Ovary (tissue), 9 donors: ENCODE measurements around the gene RPTOR. TPM values are rescaled to one million over a fixed set of nuclear protein-coding genes. Genes with fewer than 3 reads are reported as not detected.

Experiments
- DNase-seq, 5 donors: peaks; one replicate each; pipeline ENCODE4 v3.0.0-alpha.2; 2019 to 2020
- H3K27ac ChIP-seq, 2 donors: fragments of 200-600 bp; one replicate each; pipeline versions ENCODE4 v1.5.1 to v1.8.0; 2019 to 2022
- H3K27me3 ChIP-seq: fragments of 200-600 bp; one replicate; pipeline ENCODE4 v1.8.0; 2022
- H3K36me3 ChIP-seq: fragments of 200-600 bp; sonication (generic); one replicate; pipeline ENCODE4 v1.5.1; 2019
- H3K4me1 ChIP-seq: one replicate; pipeline ENCODE4 v1.8.1; 2013; ENCODE audit warnings: mild to moderate bottlenecking, moderate library complexity; ENCODE audit not compliant: insufficient read depth
- H3K4me3 ChIP-seq: fragments of 200-600 bp; sonication (generic); one replicate; pipeline ENCODE4 v1.5.1; 2017
- H3K9me3 ChIP-seq, 2 donors: fragments of 200-600 bp in 1 of 2; sonication (generic) in 1 of 2; one replicate each; pipeline versions ENCODE4 v1.5.1 to v1.8.1; 2013 to 2019; ENCODE audit warnings: mild to moderate bottlenecking in 1 of 2, moderate library complexity in 1 of 2
- CTCF ChIP-seq, 3 donors: fragments of 450-650 bp in 2 of 3; fragments of 200-600 bp in 1 of 3; IDR thresholded peaks; one replicate each; pipeline versions ENCODE4 v1.5.1 to v1.8.0; 2016 to 2022; ENCODE audit warnings: antibody characterized with exemption in 3 of 3, mild to moderate bottlenecking in 1 of 3
- EP300 ChIP-seq: sonication (generic); formaldehyde crosslinking; IDR thresholded peaks from one replicate; pipeline ENCODE4 v1.6.1; 2017; ENCODE audit warnings: antibody characterized with exemption
- POLR2A ChIP-seq: fragments of 450-650 bp; IDR thresholded peaks from one replicate; pipeline ENCODE4 v1.6.1; 2017; ENCODE audit warnings: antibody characterized with exemption, mild to moderate bottlenecking, moderate library complexity
- WGBS, 3 donors: extraction: QIAGEN DNeasy Blood & Tissue Kit in 1 of 3; methylation state at CpG; one replicate each; pipeline versions ENCODE4 v1.1.5 to v1.1.7; 2013 to 2017; 5-methylcytosine and 5-hydroxymethylcytosine counted together
- intact Hi-C, 4 donors: fragments of 100-400 bp; cut with DNase I; formaldehyde crosslinking; loops; one replicate each; pipeline versions ENCODE4 v1.11.0 to v1.15.1; 2022 to 2023
- polyA plus RNA-seq, 2 donors: library from polyadenylated mRNA; stranded (reverse); fragments of 200-250 nt in 1 of 2; fragments of 350-450 nt in 1 of 2; fragmentation: Illumina TruSeq in 1 of 2; extraction: RNeasy Lipid Tissue Mini Kit (QIAGEN cat#74804) in 1 of 2; gene quantifications; one replicate each; pipeline ENCODE4 v1.2.3, GENCODE V29; 2013 to 2014
- total RNA-seq, 7 donors: library from RNA; depleted of rRNA in 2 of 7; stranded (reverse); fragments of >200 nt in 2 of 7; fragmentation: NEBNext Ultra II Directional in 3 of 7; extraction: Animal tissue kit (Norgen Biotek cat#: 25700) in 3 of 7; gene quantifications; one replicate each; pipeline versions ENCODE4 v1.1.0 to v1.2.4, GENCODE V29; 2016 to 2023
- donor health status: DM: no; HTN: no; CAD: no; lungs with moderate emphysema.
- donor health status: DM: no; HTN: no; CAD: no.
- donor health status: Bipolar disorder and iron deficiency.
- donor health status: DM: yes; HTN: yes; CAD: no.
- donor health status: DM: no; HTN: no; CAD: no.
- donor health status: DM: yes; HTN: yes; CAD: no.

RPTOR gene
- total and polyA plus RNA-seq, 9 donors: 11.1 to 41.9 (median 27.9) TPM

- intact Hi-C loops: no loop called here
- Histone ChIP-seq H3K4me3 (no peak overlapping the region), H3K9me3 (no peaks in the 10 kb centered on the region), H3K27ac (no peak overlapping the region), H3K4me1 (peaks cover 1% of the 10 kb centered on the region), H3K36me3 (no peaks in the 10 kb centered on the region), H3K27me3 (no peaks in the 10 kb centered on the region)
- no peak for TF ChIP-seq EP300
- no peak for TF ChIP-seq POLR2A
- no peak for TF ChIP-seq CTCF (IDR thresholded peaks at IDR 0.05)
- no peak for DNase-seq
- WGBS, 3 donors: 88 to 98% (median 95%) methylated on average over 6 of the region's 6 CpGs
Observed at GRCh38 chr17:80582165-80582564, 37.5 kb downstream of the RPTOR start.

- no peak for TF ChIP-seq EP300
- Histone ChIP-seq H3K27ac (no peak overlapping the region), H3K4me3 (no peak overlapping the region), H3K36me3 (no peaks in the 10 kb centered on the region), H3K27me3 (no peaks in the 10 kb centered on the region), H3K4me1 (peaks cover 1% of the 10 kb centered on the region), H3K9me3 (no peaks in the 10 kb centered on the region)
- no peak for DNase-seq
- 64 to 72% (median 70%) methylated on average over 10 of the region's 10 CpGs for WGBS, 3 donors
- intact Hi-C loops: no loop called here
Observed at GRCh38 chr17:80584176-80584905, 39.7 kb downstream of the RPTOR start.

GRCh38 chr17:80585890-80586845 is 41.5 kb downstream of the RPTOR start:
- TF ChIP-seq EP300: no peak
- no peak for TF ChIP-seq CTCF (IDR thresholded peaks at IDR 0.05)
- no peak for TF ChIP-seq POLR2A
- no peak for DNase-seq
- H3K4me3 ChIP-seq: no peak overlapping the region
- no peak overlapping the region for H3K27ac ChIP-seq
- H3K9me3 ChIP-seq: no peaks in the 10 kb centered on the region
- H3K27me3 ChIP-seq: no peaks in the 10 kb centered on the region
- peaks cover 6% of the 10 kb centered on the region for H3K4me1 ChIP-seq
- 80 to 85% (median 82%) methylated on average over 24 of the region's 24 CpGs for WGBS, 3 donors
- intact Hi-C loops: no loop called here
- no peaks in the 10 kb centered on the region for H3K36me3 ChIP-seq

GRCh38 chr17:80586846-80587228 is 42.2 kb downstream of the RPTOR start:
- Histone ChIP-seq H3K27ac (no peak overlapping the region), H3K36me3 (no peaks in the 10 kb centered on the region), H3K4me1 (peaks cover 8% of the 10 kb centered on the region), H3K9me3 (no peaks in the 10 kb centered on the region), H3K27me3 (no peaks in the 10 kb centered on the region), H3K4me3 (no peak overlapping the region)
- WGBS, 3 donors: 86 to 90% (median 88%) methylated on average over 25 of the region's 25 CpGs
- intact Hi-C loops: no loop called here
- DNase-seq: peak in 2 of 5 donors; percentile 25 to 38
- no peak for TF ChIP-seq CTCF (IDR thresholded peaks at IDR 0.05)
- no peak for TF ChIP-seq POLR2A
- TF ChIP-seq EP300: no peak
